GM21515 (cell line): ENCODE results near the gene FAM163B.

Experiments
- ATAC-seq: cut with Tn5 transposase; IDR thresholded peaks from one replicate; pipeline ENCODE4 v1.9.1; 2021; ENCODE audit not compliant: unreplicated experiment

FAM163B gene

GRCh38 chr9:133583111-133583510 is 26.1 kb downstream of the FAM163B start:
- ATAC-seq, result no peak

GRCh38 chr9:133582501-133583045 is 26.6 kb downstream of the FAM163B start:
- ATAC-seq, result no peak

GRCh38 chr9:133581513-133582343 is 27.5 kb downstream of the FAM163B start:
- no peak for ATAC-seq

GRCh38 chr9:133581011-133581410 is 28.2 kb downstream of the FAM163B start:
- ATAC-seq, result no peak

DNA sequence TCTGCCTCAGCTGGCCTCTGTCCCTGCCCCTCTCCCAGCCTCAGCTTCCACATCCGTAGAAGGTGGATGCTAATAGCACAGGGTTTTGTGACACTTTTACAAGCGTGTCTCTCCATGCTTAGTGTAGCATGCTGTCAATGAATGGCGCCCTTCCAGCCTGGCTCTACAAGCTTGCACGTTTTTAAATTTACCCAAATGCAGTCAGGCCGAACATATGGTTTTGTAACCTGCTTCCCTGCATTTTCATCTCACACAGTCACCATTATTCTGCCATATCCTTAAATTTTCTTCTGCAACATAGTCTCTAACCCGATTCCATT is 28.8 kb downstream of the FAM163B start:
- ATAC-seq, result no peak

DNA sequence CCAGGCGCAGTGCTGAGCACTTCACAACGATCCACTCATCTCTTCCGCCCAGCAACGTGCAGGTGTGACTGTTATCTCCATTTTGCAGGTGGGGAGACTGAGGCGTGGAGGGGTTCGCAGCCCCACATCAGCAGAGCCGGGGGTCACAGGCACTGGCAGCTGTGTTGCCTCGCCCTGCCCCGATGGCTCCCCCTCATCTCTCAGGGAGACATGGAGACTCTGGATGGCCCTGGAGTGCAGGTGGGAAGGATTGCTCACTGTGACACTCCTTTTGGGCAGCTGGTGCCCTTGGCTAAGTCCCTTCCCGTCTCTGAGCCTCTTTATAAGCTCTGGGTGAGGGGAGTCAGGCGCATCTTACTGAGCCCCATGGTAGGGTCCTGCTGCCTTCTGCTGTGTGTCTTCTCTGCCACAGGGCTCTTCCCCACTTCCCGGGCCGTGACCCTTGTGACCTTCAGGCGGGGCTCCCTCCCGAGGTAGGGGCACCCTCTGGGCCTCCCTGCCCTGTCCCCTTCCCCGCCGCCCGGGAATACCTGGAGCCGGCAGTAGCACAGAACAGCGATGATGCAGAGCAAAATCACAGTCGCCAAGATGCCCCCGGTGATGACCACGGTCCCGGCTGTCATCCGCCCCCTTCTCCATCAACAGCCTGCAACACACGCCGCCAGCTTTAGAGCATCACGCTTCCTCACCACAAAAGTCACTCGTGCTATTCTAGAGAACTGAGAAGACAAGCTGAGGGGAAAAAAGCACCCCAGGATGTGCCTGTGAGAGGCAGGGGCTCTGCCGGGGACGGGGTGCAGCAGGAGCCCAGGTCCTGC is 29.4 kb downstream of the FAM163B start:
- ATAC-seq, result no peak

- no peak for ATAC-seq
Measured at GRCh38 chr9:133578524-133579441, 30.4 kb downstream of the FAM163B start.

GRCh38 chr9:133577737-133578112 is 31.5 kb downstream of the FAM163B start:
- no peak for ATAC-seq

- no peak for ATAC-seq
Measured at GRCh38 chr9:133576875-133577736, 32.1 kb downstream of the FAM163B start.

GRCh38 chr9:133576031-133576874 is 32.9 kb downstream of the FAM163B start:
- no peak for ATAC-seq

- no peak for ATAC-seq
Measured at GRCh38 chr9:133575186-133576030, 33.8 kb downstream of the FAM163B start.

GRCh38 chr9:133574771-133575170 is 34.4 kb downstream of the FAM163B start:
- ATAC-seq, result no peak

- ATAC-seq, result no peak
Measured at GRCh38 chr9:133573791-133574515, 35.2 kb downstream of the FAM163B start.

DNA sequence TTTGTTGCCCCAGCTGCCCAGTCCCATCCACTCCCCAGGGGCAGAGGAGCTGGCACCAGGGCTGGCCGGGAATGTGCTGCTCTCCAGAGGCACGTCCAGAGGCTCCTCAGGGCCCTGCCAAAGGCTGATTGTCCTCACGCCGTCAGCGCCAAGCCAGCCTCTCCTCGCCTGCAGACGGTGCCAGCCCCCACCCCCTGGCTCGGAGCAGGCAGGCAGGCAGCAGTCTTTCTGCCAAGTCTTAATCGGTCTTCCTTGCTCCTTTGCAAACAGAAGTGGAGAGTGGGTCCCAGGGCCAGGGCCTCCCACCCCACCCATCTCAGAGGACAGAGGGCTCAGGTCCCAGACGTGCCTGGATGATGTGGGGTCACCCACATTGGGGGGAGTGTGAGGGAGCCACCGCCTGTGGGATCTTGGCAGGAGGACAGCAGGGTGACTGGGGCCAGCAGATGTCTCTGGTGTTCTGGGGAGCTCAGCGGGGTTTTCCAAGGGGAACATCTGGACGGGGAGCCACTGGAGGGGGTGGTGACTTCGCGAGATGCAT is 36.3 kb downstream of the FAM163B start:
- no peak for ATAC-seq

GRCh38 chr9:133571896-133572595 is 37.1 kb downstream of the FAM163B start:
- no peak for ATAC-seq

- ATAC-seq, result no peak
Measured at GRCh38 chr9:133571391-133571890, 37.7 kb downstream of the FAM163B start.

DNA sequence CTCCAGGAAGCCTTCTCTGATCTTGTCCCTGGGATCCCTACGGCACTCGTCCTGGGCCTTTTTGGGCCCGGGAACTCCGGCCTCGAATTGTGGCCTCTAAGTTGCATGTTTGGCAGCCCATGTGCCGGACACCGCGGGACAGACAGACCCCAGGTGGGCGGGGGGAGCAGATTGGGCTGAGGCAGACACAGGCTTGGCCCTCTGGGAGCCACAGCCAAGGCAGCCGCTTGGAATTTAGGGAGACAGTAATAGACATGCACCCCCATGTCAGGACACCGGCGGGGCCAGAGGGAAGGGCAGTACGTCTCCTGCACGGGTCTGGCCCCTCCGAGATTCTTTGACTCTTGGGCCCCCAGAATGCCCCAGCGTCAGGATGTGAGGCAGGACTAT is 38.5 kb downstream of the FAM163B start:
- ATAC-seq, result no peak
